ENCODE results near the gene CA10. TPM values are rescaled to one million over a fixed set of nuclear protein-coding genes. Genes with fewer than 3 reads are reported as not detected.

CA10 gene
- total RNA-seq, 1 donor from 2014 or later, result 2.0 TPM

DNA sequence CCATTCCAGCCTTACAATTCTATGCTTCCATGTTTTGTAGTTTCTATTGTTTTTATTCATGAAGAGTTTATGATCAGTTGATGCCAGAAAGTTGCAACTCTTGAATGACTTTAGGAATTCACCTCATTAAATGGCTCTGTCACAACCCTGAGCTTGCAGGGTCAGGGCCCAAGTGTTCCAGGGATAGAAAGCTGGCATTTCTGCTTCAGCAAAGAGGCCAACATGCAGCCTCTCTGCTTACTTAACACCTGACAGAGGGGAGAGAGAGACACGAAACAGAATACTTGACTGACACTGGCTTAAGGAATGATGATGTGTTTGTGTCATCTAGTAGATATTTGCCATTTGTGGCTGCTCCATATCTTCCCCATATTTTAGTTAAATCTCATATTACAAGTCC is 328.1 kb downstream of the CA10 start:
- no peak overlapping the region for H3K4me3 ChIP-seq
- no peak overlapping the region for H3K27ac ChIP-seq
- no peaks in the 10 kb centered on the region for H3K36me3 ChIP-seq
- no peak for DNase-seq (ENCODE audit: extremely low spot score in 2 of 2)
- TF ChIP-seq POLR2A (IDR thresholded peaks at IDR 0.05) (no peak), POLR2AphosphoS5 (IDR thresholded peaks at IDR 0.05; ENCODE audit: insufficient read depth in 1 of 2, low read depth in 1 of 2) (no peak)
- TF ChIP-seq, protein P1, sequence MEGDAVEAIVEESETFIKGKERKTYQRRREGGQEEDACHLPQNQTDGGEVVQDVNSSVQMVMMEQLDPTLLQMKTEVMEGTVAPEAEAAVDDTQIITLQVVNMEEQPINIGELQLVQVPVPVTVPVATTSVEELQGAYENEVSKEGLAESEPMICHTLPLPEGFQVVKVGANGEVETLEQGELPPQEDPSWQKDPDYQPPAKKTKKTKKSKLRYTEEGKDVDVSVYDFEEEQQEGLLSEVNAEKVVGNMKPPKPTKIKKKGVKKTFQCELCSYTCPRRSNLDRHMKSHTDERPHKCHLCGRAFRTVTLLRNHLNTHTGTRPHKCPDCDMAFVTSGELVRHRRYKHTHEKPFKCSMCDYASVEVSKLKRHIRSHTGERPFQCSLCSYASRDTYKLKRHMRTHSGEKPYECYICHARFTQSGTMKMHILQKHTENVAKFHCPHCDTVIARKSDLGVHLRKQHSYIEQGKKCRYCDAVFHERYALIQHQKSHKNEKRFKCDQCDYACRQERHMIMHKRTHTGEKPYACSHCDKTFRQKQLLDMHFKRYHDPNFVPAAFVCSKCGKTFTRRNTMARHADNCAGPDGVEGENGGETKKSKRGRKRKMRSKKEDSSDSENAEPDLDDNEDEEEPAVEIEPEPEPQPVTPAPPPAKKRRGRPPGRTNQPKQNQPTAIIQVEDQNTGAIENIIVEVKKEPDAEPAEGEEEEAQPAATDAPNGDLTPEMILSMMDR (IDR thresholded peaks at IDR 0.05), result no peak
- intact Hi-C loops (cut with DNase I), result no loop called here
- no peaks in the 10 kb centered on the region for H3K9me3 ChIP-seq
- no peaks in the 10 kb centered on the region for H3K27me3 ChIP-seq
- no peaks in the 10 kb centered on the region for H3K4me1 ChIP-seq

DNA sequence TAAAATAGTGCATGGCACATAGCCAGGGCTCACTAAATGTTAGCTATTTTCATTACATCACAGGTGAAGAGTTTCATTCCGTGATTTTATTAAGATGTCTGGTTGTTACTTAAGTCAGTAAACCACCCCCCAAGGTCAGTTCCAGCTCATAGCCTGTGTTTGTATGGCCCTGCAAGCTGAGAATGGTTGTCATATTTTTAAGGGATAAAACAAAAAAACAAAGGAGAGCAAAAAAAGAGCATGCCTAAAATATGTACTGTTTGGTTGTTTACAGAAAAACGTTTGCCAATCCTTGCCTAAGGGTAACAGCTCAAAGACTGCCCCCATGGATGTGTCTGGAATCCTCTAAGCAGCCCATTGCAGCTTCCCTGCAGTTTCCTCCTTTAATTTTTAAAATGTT is 329.6 kb downstream of the CA10 start:
- H3K9me3 ChIP-seq, result no peaks in the 10 kb centered on the region
- H3K4me1 ChIP-seq, result no peaks in the 10 kb centered on the region
- DNase-seq (ENCODE audit: extremely low spot score in 2 of 2), result no peak
- no peaks in the 10 kb centered on the region for H3K27me3 ChIP-seq
- TF ChIP-seq, protein P1 (IDR thresholded peaks at IDR 0.05), result no peak
- no peak for TF ChIP-seq POLR2A (IDR thresholded peaks at IDR 0.05)
- TF ChIP-seq POLR2AphosphoS5 (IDR thresholded peaks at IDR 0.05; ENCODE audit: insufficient read depth in 1 of 2, low read depth in 1 of 2), result no peak
- intact Hi-C loops (cut with DNase I), result loop anchor here (10.0 kb wide), 1 partner anchor 56 kb away; no protein-coding TSS in a partner anchor
- H3K27ac ChIP-seq, result no peak overlapping the region
- no peak overlapping the region for H3K4me3 ChIP-seq
- no peaks in the 10 kb centered on the region for H3K36me3 ChIP-seq

DNA sequence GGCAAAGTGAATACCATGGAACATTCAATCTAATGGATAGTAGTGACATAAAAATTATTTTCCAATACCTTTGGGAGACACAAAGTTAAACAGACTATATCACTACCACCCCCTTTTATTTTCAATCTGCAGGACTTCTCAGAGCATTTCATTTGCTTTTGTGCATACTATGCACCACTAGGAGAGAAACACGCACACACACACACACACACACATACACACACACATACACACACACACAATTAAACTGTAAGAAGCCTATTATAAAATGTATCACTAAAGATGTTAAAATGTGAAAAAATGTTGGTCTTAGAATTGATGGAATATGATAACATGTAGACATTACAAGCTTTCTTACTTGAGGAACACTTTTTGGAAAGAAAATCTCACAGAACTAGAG is 331.4 kb downstream of the CA10 start:
- no peaks in the 10 kb centered on the region for H3K9me3 ChIP-seq
- no peaks in the 10 kb centered on the region for H3K36me3 ChIP-seq
- no peaks in the 10 kb centered on the region for H3K4me1 ChIP-seq
- TF ChIP-seq, protein P1 (IDR thresholded peaks at IDR 0.05), result no peak
- TF ChIP-seq POLR2A (IDR thresholded peaks at IDR 0.05) (no peak), POLR2AphosphoS5 (IDR thresholded peaks at IDR 0.05; ENCODE audit: insufficient read depth in 1 of 2, low read depth in 1 of 2) (no peak)
- H3K4me3 ChIP-seq, result no peak overlapping the region
- H3K27ac ChIP-seq, result no peak overlapping the region
- no peaks in the 10 kb centered on the region for H3K27me3 ChIP-seq
- intact Hi-C loops (cut with DNase I), result loop anchor here (10.0 kb wide), 1 partner anchor 58 kb away; no protein-coding TSS in a partner anchor
- no peak for DNase-seq (ENCODE audit: extremely low spot score in 2 of 2)

DNA sequence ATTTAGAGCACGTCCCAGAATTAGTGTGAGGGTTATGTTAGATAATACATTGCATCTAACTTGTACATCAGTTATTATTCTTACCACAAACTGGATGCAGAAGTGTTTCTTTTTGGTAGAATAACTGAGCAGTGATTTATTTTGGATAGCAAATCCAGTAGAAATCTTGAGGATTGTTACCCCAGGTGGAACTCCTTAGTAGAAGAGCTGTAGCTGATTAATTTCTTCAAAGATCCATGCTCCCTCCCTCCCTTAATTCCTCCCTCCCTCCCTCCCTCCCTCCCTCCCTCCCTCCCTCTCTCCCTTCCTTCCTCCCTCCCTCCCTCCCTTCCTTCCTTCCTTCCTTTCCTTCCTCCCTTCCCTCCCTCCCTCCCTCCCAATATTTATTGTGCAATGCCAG is 337.7 kb downstream of the CA10 start:
- Histone ChIP-seq H3K36me3 (no peaks in the 10 kb centered on the region), H3K27ac (no peak overlapping the region), H3K27me3 (no peaks in the 10 kb centered on the region), H3K4me1 (no peaks in the 10 kb centered on the region), H3K9me3 (no peaks in the 10 kb centered on the region), H3K4me3 (no peak overlapping the region)
- no peak for DNase-seq (ENCODE audit: extremely low spot score in 2 of 2)
- TF ChIP-seq POLR2AphosphoS5 (IDR thresholded peaks at IDR 0.05; ENCODE audit: insufficient read depth in 1 of 2, low read depth in 1 of 2) (no peak), POLR2A (IDR thresholded peaks at IDR 0.05) (no peak)
- TF ChIP-seq, protein P1 (IDR thresholded peaks at IDR 0.05), result no peak
- intact Hi-C loops (cut with DNase I), result loop anchor here (10.0 kb wide), 1 partner anchor 64 kb away; no protein-coding TSS in a partner anchor

DNA sequence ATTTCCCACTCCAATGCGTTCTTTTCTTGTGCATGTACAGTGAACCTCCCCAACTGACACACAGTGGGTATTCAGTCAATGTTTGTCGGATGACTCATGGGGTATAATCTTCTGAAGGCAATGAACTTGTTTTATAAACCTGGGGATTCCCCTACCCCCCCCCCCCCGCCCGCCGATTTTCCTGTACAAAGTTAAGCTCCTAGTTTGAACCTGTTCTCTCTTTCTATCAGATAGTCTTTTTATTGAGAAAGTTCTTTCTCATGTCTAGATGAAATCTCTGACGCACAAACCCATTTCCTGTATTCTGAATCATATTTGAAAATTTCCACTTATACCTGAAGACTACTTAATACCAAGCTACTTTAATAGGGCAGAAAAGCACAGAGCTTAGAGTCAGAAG is 338.3 kb downstream of the CA10 start:
- H3K27me3 ChIP-seq, result no peaks in the 10 kb centered on the region
- H3K27ac ChIP-seq, result no peak overlapping the region
- DNase-seq (ENCODE audit: extremely low spot score in 2 of 2), result no peak
- intact Hi-C loops (cut with DNase I), result loop anchor here (10.0 kb wide), 1 partner anchor 65 kb away; no protein-coding TSS in a partner anchor
- H3K36me3 ChIP-seq, result no peaks in the 10 kb centered on the region
- no peaks in the 10 kb centered on the region for H3K9me3 ChIP-seq
- TF ChIP-seq, protein P1 (IDR thresholded peaks at IDR 0.05), result no peak
- TF ChIP-seq POLR2AphosphoS5 (IDR thresholded peaks at IDR 0.05; ENCODE audit: insufficient read depth in 1 of 2, low read depth in 1 of 2) (no peak), POLR2A (IDR thresholded peaks at IDR 0.05) (no peak)
- no peak overlapping the region for H3K4me3 ChIP-seq
- no peaks in the 10 kb centered on the region for H3K4me1 ChIP-seq

All from vagina (tissue), 2 donors.